Measurements from ENCODE around the gene USP30. TPM values are rescaled to one million over a fixed set of nuclear protein-coding genes. Genes with fewer than 3 reads are reported as not detected.

USP30 gene
- total RNA-seq, 3 donors from 2014 or later = 22.2 to 28.5 (median 24.7) TPM

- no peak overlapping the region for H3K27ac ChIP-seq
- TF ChIP-seq POLR2AphosphoS5 (IDR thresholded peaks at IDR 0.05) (no peak), POLR2A (IDR thresholded peaks at IDR 0.05) (no peak), CTCF (IDR thresholded peaks at IDR 0.05) (no peak)
- no peak overlapping the region for H3K4me3 ChIP-seq
- intact Hi-C loops (cut with DNase I; ENCODE audit: low total_unique reads) = no loop called here
- no peaks in the 10 kb centered on the region for H3K36me3 ChIP-seq
- H3K4me1 ChIP-seq = no peaks in the 10 kb centered on the region
- H3K9me3 ChIP-seq = no peaks in the 10 kb centered on the region
- DNase-seq (ENCODE audit: low spot score in 2 of 2) = no peak
- H3K27me3 ChIP-seq = no peaks in the 10 kb centered on the region
Observed at GRCh38 chr12:109084425-109084824, 32.0 kb downstream of the USP30 start.

- no peak for DNase-seq (ENCODE audit: low spot score in 2 of 2)
- H3K9me3 ChIP-seq = no peaks in the 10 kb centered on the region
- no peak overlapping the region for H3K27ac ChIP-seq
- no peak overlapping the region for H3K4me3 ChIP-seq
- no peak for TF ChIP-seq CTCF (IDR thresholded peaks at IDR 0.05)
- TF ChIP-seq POLR2AphosphoS5 (IDR thresholded peaks at IDR 0.05) = no peak
- TF ChIP-seq POLR2A (IDR thresholded peaks at IDR 0.05) = no peak
- intact Hi-C loops (cut with DNase I; ENCODE audit: low total_unique reads) = no loop called here
- no peaks in the 10 kb centered on the region for H3K36me3 ChIP-seq
- H3K4me1 ChIP-seq = no peaks in the 10 kb centered on the region
- H3K27me3 ChIP-seq = no peaks in the 10 kb centered on the region
Observed at GRCh38 chr12:109085590-109085989, 33.2 kb downstream of the USP30 start.

DNA sequence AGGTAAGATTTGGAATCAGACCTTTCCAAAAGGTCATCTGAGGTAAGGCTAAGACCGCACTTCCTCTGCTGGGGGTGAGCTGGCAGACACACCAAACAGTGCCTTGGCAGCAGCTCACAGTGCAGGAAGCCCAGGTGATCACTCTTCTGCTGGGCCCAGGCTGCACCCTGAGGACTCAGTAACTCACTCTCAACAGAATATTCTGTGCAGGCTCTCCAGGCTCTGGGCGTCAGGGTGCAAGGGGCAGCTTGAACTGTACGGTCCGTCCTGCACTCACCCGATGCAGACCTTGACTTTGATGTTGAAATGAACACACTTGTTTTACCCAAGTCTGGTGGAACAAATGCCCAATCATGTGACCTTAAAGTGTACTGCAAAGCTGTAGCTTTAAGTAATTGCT, 34.9 kb downstream of the USP30 start:
- intact Hi-C loops (cut with DNase I; ENCODE audit: low total_unique reads) = no loop called here
- no peaks in the 10 kb centered on the region for H3K36me3 ChIP-seq
- TF ChIP-seq POLR2AphosphoS5 (IDR thresholded peaks at IDR 0.05) (no peak), POLR2A (IDR thresholded peaks at IDR 0.05) (no peak), CTCF (IDR thresholded peaks at IDR 0.05) (no peak)

GRCh38 chr12:109088818-109089217, 36.4 kb downstream of the USP30 start:
- no peak for DNase-seq (ENCODE audit: low spot score in 2 of 2)
- TF ChIP-seq POLR2A (IDR thresholded peaks at IDR 0.05) = no peak
- TF ChIP-seq CTCF (IDR thresholded peaks at IDR 0.05) = no peak
- no peaks in the 10 kb centered on the region for H3K36me3 ChIP-seq
- no peaks in the 10 kb centered on the region for H3K9me3 ChIP-seq
- H3K27ac ChIP-seq = no peak overlapping the region
- no peaks in the 10 kb centered on the region for H3K27me3 ChIP-seq
- intact Hi-C loops (cut with DNase I; ENCODE audit: low total_unique reads) = no loop called here
- no peak overlapping the region for H3K4me3 ChIP-seq
- peaks cover 0 to 11% of the 10 kb centered on the region in 2 donors for H3K4me1 ChIP-seq

More for the DNA sequence above, 34.9 kb downstream of the USP30 start:
- Histone ChIP-seq H3K9me3 (no peaks in the 10 kb centered on the region), H3K27ac (no peak overlapping the region), H3K4me3 (no peak overlapping the region), H3K4me1 (peaks cover 0 to 7% of the 10 kb centered on the region in 2 donors), H3K27me3 (no peaks in the 10 kb centered on the region)
- no peak for DNase-seq (ENCODE audit: low spot score in 2 of 2)

- DNase-seq (ENCODE audit: low spot score in 2 of 2) = no peak
- no peaks in the 10 kb centered on the region for H3K36me3 ChIP-seq
- TF ChIP-seq POLR2A (IDR thresholded peaks at IDR 0.05) (no peak), CTCF (IDR thresholded peaks at IDR 0.05) (no peak), POLR2AphosphoS5 (IDR thresholded peaks at IDR 0.05) (no peak)
- intact Hi-C loops (cut with DNase I; ENCODE audit: low total_unique reads) = loop anchor here (5.0 kb wide), 1 partner anchor 527 kb away; the partner anchor contains the start of genes ISCU and SART3
- H3K9me3 ChIP-seq = no peaks in the 10 kb centered on the region
- peaks cover 0 to 11% of the 10 kb centered on the region in 2 donors for H3K4me1 ChIP-seq
- H3K4me3 ChIP-seq = no peak overlapping the region
- H3K27me3 ChIP-seq = no peaks in the 10 kb centered on the region
- no peak overlapping the region for H3K27ac ChIP-seq
Observed at GRCh38 chr12:109089683-109090082, 37.3 kb downstream of the USP30 start.

Data from breast epithelium (tissue), 4 donors.